HepG2 (cell line): ENCODE measurements around the gene HCAR1. TPM values are rescaled to one million over a fixed set of nuclear protein-coding genes. Genes with fewer than 3 reads are reported as not detected.

Experiments
- ATAC-seq: fragments of 200-7000 bp; cut with Tn5 transposase; 3 replicates; pipeline ENCODE4 v1.9.1; 2020; ENCODE audit warnings: mild to moderate bottlenecking, moderate library complexity
- BruUV-seq: library from RNA; stranded (reverse); fragments of 400-500 nt; replicated peaks from 2 replicates; lab custom pipeline; 2021; lab: Mats Ljungman, UMichigan
- CTCF ChIA-PET: fragments of 300-600 bp; formaldehyde crosslinking; extraction: SDS; loops from one replicate; lab custom pipeline; 2021; ENCODE audit warnings: low total read pairs, inconsistent platforms, low intra/inter-chr PET ratio; lab: Yijun Ruan, JAX
- POLR2A ChIA-PET: fragments of 350-600 bp; sonication (Branson Sonifier 250); formaldehyde crosslinking; loops from one replicate; lab custom pipeline; 2020; ENCODE audit warnings: antibody characterized with exemption, inconsistent platforms; lab: Yijun Ruan, JAX
- DNase-seq: peaks from one replicate; pipeline ENCODE4 v3.0.0-alpha.2; 2015; ENCODE audit warnings: low spot score
- FAIRE-seq: peaks from 3 replicates; lab custom pipeline; 2011; peaks lifted over from hg19 to GRCh38; lab: Jason Lieb, UNC
- H2AFZ ChIP-seq: one replicate; pipeline ENCODE4 v1.6.1; 2011; ENCODE audit warnings: low read length, inconsistent platforms
- H3K27ac ChIP-seq: fragments of 300-600 bp; 3 replicates; pipeline ENCODE4 v1.8.0; 2011; ENCODE audit warnings: mixed run types, mild to moderate bottlenecking, mixed read lengths, low read length, inconsistent platforms; ENCODE audit not compliant: insufficient read depth; ENCODE audit errors: extremely low read length
- H3K27me3 ChIP-seq, 2 experiments: fragments of 200-600 bp in 1 of 2; 2 replicates in 1 of 2; 3 replicates in 1 of 2; pipeline versions ENCODE4 v1.6.0 to v1.8.0; 2011; ENCODE audit warnings: low read length in 2 of 2, mild to moderate bottlenecking in 2 of 2, moderate library complexity in 2 of 2, inconsistent platforms in 1 of 2; ENCODE audit not compliant: insufficient read depth in 2 of 2, control insufficient read depth in 1 of 2
- H3K36me3 ChIP-seq, 2 experiments: fragments of 200-600 bp in 1 of 2; replicated peaks in 1 of 2; 2 replicates in 1 of 2; 3 replicates in 1 of 2; pipeline versions ENCODE4 v1.5.1 to v1.8.0; 2011; ENCODE audit warnings: low read length in 2 of 2, inconsistent platforms in 1 of 2; ENCODE audit not compliant: insufficient read depth in 2 of 2, control insufficient read depth in 1 of 2
- H3K4me1 ChIP-seq: 2 replicates; pipeline ENCODE4 v1.5.1; 2012; ENCODE audit warnings: low read length, inconsistent platforms; ENCODE audit not compliant: insufficient read depth
- H3K4me2 ChIP-seq: 2 replicates; pipeline ENCODE4 v1.6.0; 2011; ENCODE audit warnings: low read depth, low read length, inconsistent platforms
- H3K4me3 ChIP-seq, 3 experiments: fragments of 200-600 bp in 1 of 3; sonication (generic), shearing (Covaris generic) in 1 of 3; replicated peaks in 1 of 3; 2 replicates each; pipeline ENCODE4 v1.5.1; 2011 to 2016; ENCODE audit warnings: low read length in 3 of 3, inconsistent platforms in 2 of 3, low read depth in 2 of 3, mild to moderate bottlenecking in 2 of 3, control low read depth in 1 of 3, mixed read lengths in 1 of 3; ENCODE audit not compliant: insufficient read depth in 1 of 3
- H3K79me2 ChIP-seq: one replicate; pipeline ENCODE4 v1.6.1; 2011; ENCODE audit warnings: low read length, inconsistent platforms; ENCODE audit not compliant: insufficient read depth
- H3K9ac ChIP-seq: 2 replicates; pipeline ENCODE4 v1.6.0; 2011; ENCODE audit warnings: mild to moderate bottlenecking, low read depth, low read length, inconsistent platforms; ENCODE audit not compliant: insufficient read depth
- H3K9me3 ChIP-seq: 2 replicates; pipeline ENCODE4 v1.5.1; 2012; ENCODE audit warnings: mild to moderate bottlenecking, low read length
- H4K20me1 ChIP-seq: 2 replicates; pipeline ENCODE4 v1.6.0; 2011; ENCODE audit warnings: inconsistent platforms, mild to moderate bottlenecking, low read length, moderate library complexity; ENCODE audit not compliant: insufficient read depth
- CEBPB ChIP-seq: IDR thresholded peaks from 2 replicates; pipeline ENCODE4 v1.6.1; 2011; ENCODE audit warnings: low read depth, low read length, improper control_type of control experiment, borderline replicate concordance
- HES4 ChIP-seq: sonication (generic); formaldehyde crosslinking; IDR thresholded peaks from 2 replicates; pipeline ENCODE4 v1.9.0; 2021; ENCODE audit warnings: mild to moderate bottlenecking, missing genetic modification reagents, borderline replicate concordance
- MTF1 ChIP-seq: sonication (generic); formaldehyde crosslinking; IDR thresholded peaks from 2 replicates; pipeline ENCODE4 v1.5.0; 2020; ENCODE audit warnings: missing genetic modification reagents
- RORA ChIP-seq: sonication (generic); formaldehyde crosslinking; IDR thresholded peaks from 2 replicates; pipeline ENCODE4 v1.5.0; 2020; ENCODE audit warnings: mild to moderate bottlenecking, missing genetic modification reagents, moderate library complexity
- SP4 ChIP-seq: sonication (generic); formaldehyde crosslinking; IDR thresholded peaks from 2 replicates; pipeline ENCODE4 v1.8.1; 2023; ENCODE audit warnings: mild to moderate bottlenecking, missing genetic modification reagents
- WIZ ChIP-seq: sonication (generic); formaldehyde crosslinking; IDR thresholded peaks from 2 replicates; pipeline ENCODE4 v1.5.1; 2020; ENCODE audit warnings: mild to moderate bottlenecking, missing genetic modification reagents
- ZNF292 ChIP-seq: sonication (generic); formaldehyde crosslinking; IDR thresholded peaks from 2 replicates; pipeline ENCODE4 v1.8.1; 2022; ENCODE audit warnings: mild to moderate bottlenecking, low read depth, missing genetic modification reagents, borderline replicate concordance
- ZNF33B ChIP-seq: sonication (generic); formaldehyde crosslinking; IDR thresholded peaks from 2 replicates; pipeline ENCODE4 v1.5.1; 2020; ENCODE audit warnings: mild to moderate bottlenecking, missing genetic modification reagents
- ZNF740 ChIP-seq: sonication (generic); formaldehyde crosslinking; IDR thresholded peaks from 2 replicates; pipeline ENCODE4 v1.4.0; 2020; ENCODE audit warnings: missing genetic modification reagents
- ZNF766 ChIP-seq: sonication (generic); formaldehyde crosslinking; IDR thresholded peaks from 2 replicates; pipeline ENCODE4 v1.5.0; 2020; ENCODE audit warnings: missing genetic modification reagents, borderline replicate concordance
- ZNF883 ChIP-seq: sonication (generic); formaldehyde crosslinking; IDR thresholded peaks from 2 replicates; pipeline ENCODE4 v1.5.1; 2020; ENCODE audit warnings: mild to moderate bottlenecking, missing genetic modification reagents; ENCODE audit errors: not compliant biosample characterization
- ZXDC ChIP-seq: sonication (generic); formaldehyde crosslinking; IDR thresholded peaks from 2 replicates; pipeline ENCODE4 v1.5.0; 2020; ENCODE audit warnings: mild to moderate bottlenecking, missing genetic modification reagents
- WGBS: methylation state at CpG from one replicate; pipeline ENCODE4 v1.1.6; 2017; ENCODE audit warnings: low lambda C conversion rate; 5-methylcytosine and 5-hydroxymethylcytosine counted together
- in situ Hi-C: cut with HindIII; loops from 2 replicates; pipeline ENCODE4 v1.10.0; 2017; ENCODE audit warnings: low pct_unique_long_range_greater_than_20kb; ENCODE audit not compliant: extremely low pct_ligation_motif_present
- intact Hi-C: fragments of 100-400 bp; cut with micrococcal nuclease; formaldehyde crosslinking; loops from one replicate; pipeline ENCODE4 v1.10.0; 2022; ENCODE audit not compliant: unreplicated experiment
- polyA plus RNA-seq, 8 experiments: library from polyadenylated mRNA; depleted of rRNA in 3 of 8; stranded (reverse) in 7 of 8; unstranded in 1 of 8; fragments of >200 nt; fragmentation: Illumina TruSeq in 4 of 8; extraction: Trizol in 4 of 8; gene quantifications; 2 replicates each; pipeline versions ENCODE4 v1.2.1 to v1.2.3, GENCODE V29; 2011 to 2016; ENCODE audit warnings: low read depth in 4 of 8, missing spikeins in 1 of 8, mixed read lengths in 1 of 8; ENCODE audit not compliant: insufficient read depth in 1 of 8
- total RNA-seq, 5 experiments: library from RNA; depleted of rRNA; stranded (reverse); fragments of >200 nt; fragmentation: Illumina TruSeq; extraction: Trizol; gene quantifications; 2 replicates each; pipeline ENCODE4 v1.2.3, GENCODE V29; 2016; ENCODE audit warnings: low read depth in 1 of 5
- TF ChIP-seq, protein P1 (sequence below): sonication (generic); formaldehyde crosslinking; IDR thresholded peaks from 2 replicates; pipeline ENCODE4 v1.4.0; 2020; ENCODE audit warnings: missing genetic modification reagents, mild to moderate bottlenecking, borderline replicate concordance
- TF ChIP-seq, protein P2 (sequence below): IDR thresholded peaks from 2 replicates; pipeline ENCODE4 v1.6.1; 2016; ENCODE audit warnings: low read depth, borderline replicate concordance

The HCAR1 gene
- total and polyA plus RNA-seq, 2 of the 13 experiments (the other 11 are each of a cell fraction or from before 2014, with no cell fraction given): 0.53 to 4.4 TPM

- Histone ChIP-seq H3K9ac (no peak overlapping the region), H2AFZ (no peak overlapping the region), H3K4me2 (no peak overlapping the region), H3K79me2 (no peaks in the 10 kb centered on the region), H3K4me3 (no peak overlapping the region), H3K27ac (no peak overlapping the region), H3K27me3 (no peaks in the 10 kb centered on the region; a peak in 1 of 5 replicates), H3K4me1 (peaks cover 53% of the 10 kb centered on the region), H3K36me3 (no peaks in the 10 kb centered on the region), H4K20me1 (no peaks in the 10 kb centered on the region), H3K9me3 (no peaks in the 10 kb centered on the region)
- TF ChIP-seq, protein P1, sequence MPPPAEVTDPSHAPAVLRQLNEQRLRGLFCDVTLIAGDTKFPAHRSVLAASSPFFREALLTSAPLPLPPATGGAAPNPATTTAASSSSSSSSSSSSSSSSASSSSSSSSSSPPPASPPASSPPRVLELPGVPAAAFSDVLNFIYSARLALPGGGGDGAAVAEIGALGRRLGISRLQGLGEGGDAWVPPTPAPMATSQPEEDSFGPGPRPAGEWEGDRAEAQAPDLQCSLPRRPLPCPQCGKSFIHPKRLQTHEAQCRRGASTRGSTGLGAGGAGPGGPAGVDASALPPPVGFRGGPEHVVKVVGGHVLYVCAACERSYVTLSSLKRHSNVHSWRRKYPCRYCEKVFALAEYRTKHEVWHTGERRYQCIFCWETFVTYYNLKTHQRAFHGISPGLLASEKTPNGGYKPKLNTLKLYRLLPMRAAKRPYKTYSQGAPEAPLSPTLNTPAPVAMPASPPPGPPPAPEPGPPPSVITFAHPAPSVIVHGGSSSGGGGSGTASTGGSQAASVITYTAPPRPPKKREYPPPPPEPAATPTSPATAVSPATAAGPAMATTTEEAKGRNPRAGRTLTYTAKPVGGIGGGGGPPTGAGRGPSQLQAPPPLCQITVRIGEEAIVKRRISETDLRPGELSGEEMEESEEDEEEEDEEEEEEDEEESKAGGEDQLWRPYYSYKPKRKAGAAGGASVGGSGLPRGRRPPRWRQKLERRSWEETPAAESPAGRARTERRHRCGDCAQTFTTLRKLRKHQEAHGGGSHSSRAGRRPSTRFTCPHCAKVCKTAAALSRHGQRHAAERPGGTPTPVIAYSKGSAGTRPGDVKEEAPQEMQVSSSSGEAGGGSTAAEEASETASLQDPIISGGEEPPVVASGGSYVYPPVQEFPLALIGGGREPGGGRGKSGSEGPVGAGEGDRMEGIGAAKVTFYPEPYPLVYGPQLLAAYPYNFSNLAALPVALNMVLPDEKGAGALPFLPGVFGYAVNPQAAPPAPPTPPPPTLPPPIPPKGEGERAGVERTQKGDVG (CRISPR knock-in tag): no peak
- TF ChIP-seq, protein P2, sequence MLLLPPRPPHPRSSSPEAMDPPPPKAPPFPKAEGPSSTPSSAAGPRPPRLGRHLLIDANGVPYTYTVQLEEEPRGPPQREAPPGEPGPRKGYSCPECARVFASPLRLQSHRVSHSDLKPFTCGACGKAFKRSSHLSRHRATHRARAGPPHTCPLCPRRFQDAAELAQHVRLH: no peak
- TF ChIP-seq ZNF883 (CRISPR knock-in tag) (no peak), MTF1 (CRISPR knock-in tag) (no peak), RORA (CRISPR knock-in tag) (no peak), ZNF33B (no peak), ZXDC (CRISPR knock-in tag) (no peak), HES4 (CRISPR knock-in tag) (no peak), CEBPB (no peak), SP4 (CRISPR knock-in tag) (no peak), ZNF292 (no peak), ZNF740 (no peak), WIZ (CRISPR knock-in tag) (no peak), ZNF766 (CRISPR knock-in tag) (no peak)
- WGBS: 37% methylated on average over 3 of the region's 3 CpGs
- DNase-seq: no peak
- no peak for ATAC-seq
- ChIA-PET CTCF (no interaction called here), POLR2A (interaction anchor here (1.8 kb wide), 1 partner anchor 9 kb away, joined by 4 read pairs; no protein-coding TSS in a partner anchor)
- in situ Hi-C loops: no loop called here
- FAIRE-seq: no peak
- BruUV-seq: no TSS peak
- intact Hi-C loops: no loop called here
Observed at GRCh38 chr12:122688291-122688690, 42.4 kb downstream of the HCAR1 start.
